Left ventricle myocardium inferior (tissue), 1 donor: Measurements from ENCODE around the gene SLC19A2. TPM values are rescaled to one million over a fixed set of nuclear protein-coding genes. Genes with fewer than 3 reads are reported as not detected.

Experiments
- DNase-seq: peaks from one replicate; pipeline ENCODE4 v3.0.0-alpha.2; 2020
- H3K27ac ChIP-seq: fragments of 200-600 bp; replicated peaks from 2 replicates; pipeline ENCODE4 v1.8.0; 2021
- H3K27me3 ChIP-seq: fragments of 200-600 bp; 2 replicates; pipeline ENCODE4 v1.8.0; 2021; ENCODE audit warnings: low read depth
- H3K36me3 ChIP-seq: fragments of 200-600 bp; 2 replicates; pipeline ENCODE4 v1.8.0; 2021
- H3K4me1 ChIP-seq: fragments of 200-600 bp; 2 replicates; pipeline ENCODE4 v1.8.0; 2021
- H3K4me3 ChIP-seq: fragments of 200-600 bp; 2 replicates; pipeline ENCODE4 v1.8.0; 2021; ENCODE audit warnings: mild to moderate bottlenecking, moderate library complexity
- H3K9me3 ChIP-seq: fragments of 200-600 bp; replicated peaks from 2 replicates; pipeline ENCODE4 v1.8.0; 2021
- intact Hi-C: fragments of 100-400 bp; cut with micrococcal nuclease; formaldehyde crosslinking; loops from one replicate; pipeline ENCODE4 v1.11.0; 2022
- total RNA-seq: library from RNA; stranded (reverse); fragmentation: NEBNext Ultra II Directional; extraction: Animal tissue kit (Norgen Biotek cat#: 25700); gene quantifications from one replicate; pipeline ENCODE4 v1.2.1, GENCODE V29; 2021
- TF ChIP-seq, protein P1 (sequence below): fragments of 200-600 bp; IDR thresholded peaks from 2 replicates; pipeline ENCODE4 v1.8.0; 2021; ENCODE audit warnings: antibody characterized with exemption, mild to moderate bottlenecking, borderline replicate concordance
- donor health status: DM: no; HTN: yes; CAD: no; lungs with severe emphysema.

Gene SLC19A2
- total RNA-seq, 1 donor from 2014 or later = 16.6 TPM

DNA sequence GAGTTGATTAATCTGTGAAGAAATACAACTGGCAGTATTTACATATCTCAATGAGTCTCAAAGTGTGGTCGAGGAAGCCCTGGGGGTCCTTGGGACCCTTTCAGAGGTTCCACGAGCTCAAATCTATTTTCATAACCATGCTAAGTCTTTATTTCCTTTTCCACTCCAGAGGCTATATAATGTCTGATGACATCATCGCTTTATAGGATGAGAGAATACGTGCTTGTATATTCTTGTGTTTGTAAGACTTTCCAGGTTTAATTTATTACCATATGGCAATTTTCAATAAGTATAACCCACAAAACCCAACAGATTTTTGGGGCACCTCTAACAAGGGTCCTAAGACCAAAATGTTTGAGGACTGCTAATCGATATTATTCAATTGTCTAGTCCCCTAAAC is 1.4 kb upstream of the SLC19A2 start:
- H3K36me3 ChIP-seq = no peaks in the 10 kb centered on the region
- H3K4me1 ChIP-seq = peaks cover 55% of the 10 kb centered on the region
- peak overlapping the region; percentile 84 for H3K4me3 ChIP-seq
- DNase-seq = no peak
- peak overlapping the region; percentile 97 for H3K27ac ChIP-seq
- H3K9me3 ChIP-seq = no peaks in the 10 kb centered on the region
- H3K27me3 ChIP-seq = no peaks in the 10 kb centered on the region
- TF ChIP-seq, protein P1, sequence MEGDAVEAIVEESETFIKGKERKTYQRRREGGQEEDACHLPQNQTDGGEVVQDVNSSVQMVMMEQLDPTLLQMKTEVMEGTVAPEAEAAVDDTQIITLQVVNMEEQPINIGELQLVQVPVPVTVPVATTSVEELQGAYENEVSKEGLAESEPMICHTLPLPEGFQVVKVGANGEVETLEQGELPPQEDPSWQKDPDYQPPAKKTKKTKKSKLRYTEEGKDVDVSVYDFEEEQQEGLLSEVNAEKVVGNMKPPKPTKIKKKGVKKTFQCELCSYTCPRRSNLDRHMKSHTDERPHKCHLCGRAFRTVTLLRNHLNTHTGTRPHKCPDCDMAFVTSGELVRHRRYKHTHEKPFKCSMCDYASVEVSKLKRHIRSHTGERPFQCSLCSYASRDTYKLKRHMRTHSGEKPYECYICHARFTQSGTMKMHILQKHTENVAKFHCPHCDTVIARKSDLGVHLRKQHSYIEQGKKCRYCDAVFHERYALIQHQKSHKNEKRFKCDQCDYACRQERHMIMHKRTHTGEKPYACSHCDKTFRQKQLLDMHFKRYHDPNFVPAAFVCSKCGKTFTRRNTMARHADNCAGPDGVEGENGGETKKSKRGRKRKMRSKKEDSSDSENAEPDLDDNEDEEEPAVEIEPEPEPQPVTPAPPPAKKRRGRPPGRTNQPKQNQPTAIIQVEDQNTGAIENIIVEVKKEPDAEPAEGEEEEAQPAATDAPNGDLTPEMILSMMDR = no peak
- intact Hi-C loops = no loop called here

DNA sequence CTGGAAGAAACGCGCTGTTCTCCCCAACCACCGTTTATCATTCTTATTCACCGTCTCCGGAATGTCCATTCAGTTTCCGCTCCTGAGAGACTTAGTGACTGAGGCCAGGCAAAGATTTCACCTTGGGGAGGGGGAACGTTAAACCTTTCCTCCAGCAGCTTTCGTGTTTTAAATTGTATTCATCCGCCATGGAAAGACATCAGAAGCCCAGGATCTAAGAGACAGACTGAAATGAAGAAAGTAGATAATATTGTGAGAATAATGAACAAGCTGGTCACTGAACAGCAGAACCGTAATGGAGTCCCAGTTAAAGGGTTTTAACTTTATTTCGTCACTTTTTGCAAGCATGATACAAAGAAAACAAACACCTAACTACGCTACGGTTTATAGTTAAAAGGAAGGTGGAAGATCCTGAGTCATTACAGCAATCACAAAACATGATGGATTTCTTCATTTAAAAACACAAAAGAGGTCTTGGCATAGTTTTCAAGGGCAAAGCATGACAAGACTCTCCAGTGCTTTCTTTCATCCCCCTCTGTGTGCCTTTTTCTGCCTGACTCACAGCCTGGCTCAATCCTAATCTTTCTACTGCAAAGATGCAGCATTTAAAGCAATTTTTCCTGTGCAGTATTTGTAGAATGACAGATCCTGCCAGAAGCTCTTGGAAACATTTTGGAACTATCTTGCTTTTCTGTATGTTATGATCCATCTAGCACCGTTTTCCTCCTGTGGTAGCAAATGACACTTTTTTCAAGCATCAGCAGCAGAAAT is 722 bp upstream of the SLC19A2 start:
- no peaks in the 10 kb centered on the region for H3K9me3 ChIP-seq
- H3K27me3 ChIP-seq = no peaks in the 10 kb centered on the region
- H3K4me3 ChIP-seq = peak overlapping the region; percentile 84
- H3K36me3 ChIP-seq = no peaks in the 10 kb centered on the region
- TF ChIP-seq, protein P1 = no peak
- intact Hi-C loops = no loop called here
- DNase-seq = no peak
- peak overlapping the region; percentile 97 for H3K27ac ChIP-seq
- H3K4me1 ChIP-seq = peaks cover 61% of the 10 kb centered on the region

DNA sequence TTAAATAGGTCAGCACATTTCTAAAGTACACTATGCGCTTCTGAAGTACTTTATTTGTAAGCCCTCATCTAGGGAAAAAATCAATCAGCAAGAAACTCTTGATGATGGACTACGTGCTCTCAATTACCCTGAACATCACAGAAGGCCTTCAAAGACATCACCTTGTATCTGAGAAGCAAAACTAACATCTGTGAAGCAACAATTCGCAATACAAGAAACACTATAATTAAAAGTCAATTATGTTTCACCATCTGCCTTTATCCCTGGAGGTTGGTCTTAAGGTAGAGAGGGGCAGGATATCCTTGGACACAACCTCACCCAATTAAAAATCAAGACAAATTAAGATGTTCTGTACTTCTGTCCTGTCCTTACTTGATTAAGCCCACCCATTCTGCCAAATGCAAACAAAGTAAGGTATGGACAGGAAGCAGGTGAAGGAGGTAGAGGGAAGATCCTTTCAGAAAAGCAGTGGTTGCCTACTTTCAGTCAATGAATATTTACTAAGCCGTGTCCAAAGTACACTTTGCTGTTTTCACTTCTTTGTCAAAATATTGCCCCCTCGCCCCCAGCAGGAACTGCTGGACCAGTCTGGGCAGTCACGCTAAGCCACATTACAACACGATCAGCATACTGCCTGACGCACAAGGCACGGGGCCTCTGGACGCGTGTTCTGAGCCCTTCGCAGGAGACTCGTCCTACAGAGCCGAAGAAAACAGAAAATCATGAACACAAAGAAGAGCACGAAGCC is 887 bp downstream of the SLC19A2 start:
- peak; percentile 33 for DNase-seq
- H3K27ac ChIP-seq = peak overlapping the region; percentile 97

DNA sequence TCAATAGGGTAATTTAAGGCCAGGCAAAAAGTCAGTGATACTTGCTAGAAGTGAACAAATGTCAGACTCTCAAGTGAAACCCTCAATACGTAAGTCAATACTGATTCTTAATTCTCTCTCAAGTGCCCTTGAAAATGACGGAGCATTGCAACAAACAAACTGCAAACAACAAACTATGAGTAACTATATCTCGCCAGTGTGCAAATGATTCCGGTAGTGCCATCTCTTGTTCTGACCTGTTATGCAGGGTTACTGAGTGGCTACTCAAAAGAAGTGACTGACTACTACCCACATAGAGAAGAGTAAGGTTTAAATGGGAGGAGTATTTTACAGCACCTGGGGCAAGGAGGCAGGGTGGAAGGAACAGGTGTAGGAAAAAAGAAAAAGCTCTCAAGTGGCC is 1.6 kb downstream of the SLC19A2 start:
- peak overlapping the region; percentile 84 for H3K4me3 ChIP-seq
- H3K9me3 ChIP-seq = no peaks in the 10 kb centered on the region
- peaks cover 85% of the 10 kb centered on the region for H3K4me1 ChIP-seq
- TF ChIP-seq, protein P1 = no peak
- intact Hi-C loops = no loop called here
- H3K36me3 ChIP-seq = no peaks in the 10 kb centered on the region
- H3K27ac ChIP-seq = peak overlapping the region; percentile 97
- no peak for DNase-seq
- H3K27me3 ChIP-seq = no peaks in the 10 kb centered on the region

More for the DNA sequence above, 887 bp downstream of the SLC19A2 start:
- TF ChIP-seq, protein P1 = no peak
- intact Hi-C loops = no loop called here
- H3K36me3 ChIP-seq = no peaks in the 10 kb centered on the region
- no peaks in the 10 kb centered on the region for H3K9me3 ChIP-seq
- H3K4me1 ChIP-seq = peaks cover 77% of the 10 kb centered on the region
- no peaks in the 10 kb centered on the region for H3K27me3 ChIP-seq
- H3K4me3 ChIP-seq = peak overlapping the region; percentile 84

DNA sequence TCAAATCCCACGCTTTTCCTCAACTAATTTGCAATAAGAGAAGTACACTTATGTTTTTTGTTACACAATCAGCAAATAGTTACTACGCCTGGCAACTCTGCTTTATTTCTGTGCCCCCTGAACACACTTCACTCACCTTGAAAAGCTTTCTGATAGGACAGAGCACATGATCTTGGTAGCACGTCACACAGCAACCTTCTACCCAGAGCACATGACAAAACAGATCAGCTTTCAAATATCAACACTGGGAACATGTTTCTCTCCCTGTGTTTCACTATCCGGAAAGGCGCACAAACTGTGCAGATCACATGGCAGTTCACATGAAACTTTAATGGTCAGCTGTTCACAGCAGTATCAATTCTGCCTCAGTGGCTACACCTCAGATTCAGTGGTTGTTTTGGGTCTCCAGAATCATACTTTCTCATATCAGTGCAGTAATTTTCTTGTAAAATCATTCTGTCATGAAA is 2.2 kb downstream of the SLC19A2 start:
- Histone ChIP-seq H3K4me1 (peaks cover 87% of the 10 kb centered on the region), H3K27ac (peak overlapping the region; percentile 97), H3K9me3 (no peaks in the 10 kb centered on the region), H3K4me3 (peak overlapping the region; percentile 84), H3K27me3 (no peaks in the 10 kb centered on the region), H3K36me3 (no peaks in the 10 kb centered on the region)
- DNase-seq = no peak
- intact Hi-C loops = no loop called here
- TF ChIP-seq, protein P1 = no peak
